GM19328 (cell line): Measurements from ENCODE around the gene OLFML2A.
A peak's percentile ranks its signal among the peaks of the same experiment; 100 is the strongest.
"Not testable (repeated sequence)": the region's sequence is repeated elsewhere in the genome, so short reads cannot be mapped to it uniquely, and the experiment has no call there.

Source experiments
- ATAC-seq: cut with Tn5 transposase; IDR thresholded peaks from one replicate; pipeline ENCODE4 v1.9.1; 2021; ENCODE audit warnings: mild to moderate bottlenecking, moderate library complexity; ENCODE audit not compliant: unreplicated experiment

Gene OLFML2A

GRCh38 chr9:124760719-124761118 lies 16.2 kb upstream of the OLFML2A start:
- no peak for ATAC-seq

- no peak for ATAC-seq
Observed at GRCh38 chr9:124761196-124761595, 15.7 kb upstream of the OLFML2A start.

GRCh38 chr9:124761710-124762109 lies 15.2 kb upstream of the OLFML2A start:
- no peak for ATAC-seq

- ATAC-seq, result no peak
Observed at GRCh38 chr9:124762633-124763032, 14.3 kb upstream of the OLFML2A start.

- ATAC-seq, result no peak
Observed at GRCh38 chr9:124764774-124765438, 12.0 kb upstream of the OLFML2A start.

- ATAC-seq, result no peak
Observed at GRCh38 chr9:124765439-124765835, 11.5 kb upstream of the OLFML2A start.

GRCh38 chr9:124766326-124766725 lies 10.6 kb upstream of the OLFML2A start:
- ATAC-seq, result no peak

- no peak for ATAC-seq
Observed at GRCh38 chr9:124766815-124767554, 9.9 kb upstream of the OLFML2A start.

GRCh38 chr9:124767821-124768220 lies 9.1 kb upstream of the OLFML2A start:
- ATAC-seq, result no peak

- ATAC-seq, result no peak
Observed at GRCh38 chr9:124768334-124768733, 8.6 kb upstream of the OLFML2A start.

GRCh38 chr9:124768750-124769548 lies 8.0 kb upstream of the OLFML2A start:
- ATAC-seq, result no peak

GRCh38 chr9:124769549-124770358 lies 7.2 kb upstream of the OLFML2A start:
- ATAC-seq, result no peak

GRCh38 chr9:124770359-124771020 lies 6.4 kb upstream of the OLFML2A start:
- ATAC-seq, result no peak

- peak; percentile 82 for ATAC-seq
Observed at GRCh38 chr9:124771021-124771866, 5.7 kb upstream of the OLFML2A start, which contains the start of gene NR6A1. Gene NR6A1, minus strand, starts transcription at chr9:124771311.

GRCh38 chr9:124771867-124772679 lies 4.9 kb upstream of the OLFML2A start:
- no peak for ATAC-seq

GRCh38 chr9:124772877-124773276 lies 4.1 kb upstream of the OLFML2A start:
- not testable (repeated sequence) for ATAC-seq

- no peak for ATAC-seq
Observed at GRCh38 chr9:124773473-124774128, 3.3 kb upstream of the OLFML2A start.
